ENCODE results near the gene CHCHD3. TPM values are rescaled to one million over a fixed set of nuclear protein-coding genes. Genes with fewer than 3 reads are reported as not detected.

Gene CHCHD3
- total and polyA plus RNA-seq, 4 donors, result 29.1 to 50.3 (median 36.0) TPM

- Histone ChIP-seq H3K36me3 (ENCODE audit: control insufficient read depth in 1 of 2, insufficient read depth in 2 of 2, low read length in 1 of 2) (no peaks in the 10 kb centered on the region), H3K27ac (ENCODE audit: low read depth in 1 of 2, low read length in 2 of 2) (no peak overlapping the region), H3K9me3 (ENCODE audit: control insufficient read depth, low read length) (no peaks in the 10 kb centered on the region), H3K27me3 (ENCODE audit: control insufficient read depth in 1 of 2, insufficient read depth in 2 of 2, low read length in 1 of 2) (no peaks in the 10 kb centered on the region), H3K4me3 (ENCODE audit: low read length in 2 of 2) (no peak overlapping the region), H3K4me1 (ENCODE audit: control insufficient read depth in 1 of 2, insufficient read depth in 2 of 2, low read length in 2 of 2) (no peaks in the 10 kb centered on the region)
- DNase-seq, result no peak
- intact Hi-C loops (cut with DNase I), result no loop called here
- no peak for ATAC-seq (ENCODE audit: low FRiP score)
- 93 to 96% methylated on average over 2 of the region's 2 CpGs for WGBS, 2 donors
Measured at GRCh38 chr7:132830941-132831340, 250.9 kb downstream of the CHCHD3 start.

- H3K4me1 ChIP-seq (ENCODE audit: control insufficient read depth in 1 of 2, insufficient read depth in 2 of 2, low read length in 2 of 2), result no peaks in the 10 kb centered on the region
- no peaks in the 10 kb centered on the region for H3K36me3 ChIP-seq (ENCODE audit: control insufficient read depth in 1 of 2, insufficient read depth in 2 of 2, low read length in 1 of 2)
- H3K4me3 ChIP-seq (ENCODE audit: low read length in 2 of 2), result no peak overlapping the region
- ATAC-seq (ENCODE audit: low FRiP score), result no peak
- no peak for DNase-seq
- H3K9me3 ChIP-seq (ENCODE audit: control insufficient read depth, low read length), result no peaks in the 10 kb centered on the region
- intact Hi-C loops (cut with DNase I), result no loop called here
- no peaks in the 10 kb centered on the region for H3K27me3 ChIP-seq (ENCODE audit: control insufficient read depth in 1 of 2, insufficient read depth in 2 of 2, low read length in 1 of 2)
- H3K27ac ChIP-seq (ENCODE audit: low read depth in 1 of 2, low read length in 2 of 2), result no peak overlapping the region
Measured at GRCh38 chr7:132828502-132828901, 253.4 kb downstream of the CHCHD3 start.

GRCh38 chr7:132825932-132826835 is 255.7 kb downstream of the CHCHD3 start:
- ATAC-seq (ENCODE audit: low FRiP score), result no peak

GRCh38 chr7:132825222-132825621 is 256.7 kb downstream of the CHCHD3 start:
- intact Hi-C loops (cut with DNase I), result no loop called here
- ATAC-seq (ENCODE audit: low FRiP score) (no peak), DNase-seq (no peak)
- Histone ChIP-seq H3K27ac (ENCODE audit: low read depth in 1 of 2, low read length in 2 of 2) (no peak overlapping the region), H3K9me3 (ENCODE audit: control insufficient read depth, low read length) (no peaks in the 10 kb centered on the region), H3K27me3 (ENCODE audit: control insufficient read depth in 1 of 2, insufficient read depth in 2 of 2, low read length in 1 of 2) (no peaks in the 10 kb centered on the region), H3K36me3 (ENCODE audit: control insufficient read depth in 1 of 2, insufficient read depth in 2 of 2, low read length in 1 of 2) (no peaks in the 10 kb centered on the region), H3K4me1 (ENCODE audit: control insufficient read depth in 1 of 2, insufficient read depth in 2 of 2, low read length in 2 of 2) (no peaks in the 10 kb centered on the region), H3K4me3 (ENCODE audit: low read length in 2 of 2) (no peak overlapping the region)
- 98% methylated on average over 2 of the region's 2 CpGs for WGBS, 2 donors

More at GRCh38 chr7:132825932-132826835, 255.7 kb downstream of the CHCHD3 start:
- no peaks in the 10 kb centered on the region for H3K36me3 ChIP-seq (ENCODE audit: control insufficient read depth in 1 of 2, insufficient read depth in 2 of 2, low read length in 1 of 2)
- H3K27ac ChIP-seq (ENCODE audit: low read depth in 1 of 2, low read length in 2 of 2), result no peak overlapping the region
- no peak for DNase-seq
- H3K9me3 ChIP-seq (ENCODE audit: control insufficient read depth, low read length), result no peaks in the 10 kb centered on the region
- no peaks in the 10 kb centered on the region for H3K27me3 ChIP-seq (ENCODE audit: control insufficient read depth in 1 of 2, insufficient read depth in 2 of 2, low read length in 1 of 2)
- H3K4me1 ChIP-seq (ENCODE audit: control insufficient read depth in 1 of 2, insufficient read depth in 2 of 2, low read length in 2 of 2), result no peaks in the 10 kb centered on the region
- H3K4me3 ChIP-seq (ENCODE audit: low read length in 2 of 2), result no peak overlapping the region
- WGBS, 2 donors, result 90 to 93% methylated on average over 6 of the region's 6 CpGs
- intact Hi-C loops (cut with DNase I), result no loop called here

GRCh38 chr7:132819648-132820047 is 262.2 kb downstream of the CHCHD3 start:
- H3K27ac ChIP-seq (ENCODE audit: low read depth in 1 of 2, low read length in 2 of 2), result no peak overlapping the region
- no peaks in the 10 kb centered on the region for H3K27me3 ChIP-seq (ENCODE audit: control insufficient read depth in 1 of 2, insufficient read depth in 2 of 2, low read length in 1 of 2)
- H3K4me3 ChIP-seq (ENCODE audit: low read length in 2 of 2), result no peak overlapping the region
- intact Hi-C loops (cut with DNase I), result no loop called here
- H3K36me3 ChIP-seq (ENCODE audit: control insufficient read depth in 1 of 2, insufficient read depth in 2 of 2, low read length in 1 of 2), result no peaks in the 10 kb centered on the region
- DNase-seq, result no peak
- no peak for ATAC-seq (ENCODE audit: low FRiP score)
- 95 to 96% methylated on average over 7 of the region's 7 CpGs for WGBS, 2 donors
- H3K9me3 ChIP-seq (ENCODE audit: control insufficient read depth, low read length), result no peaks in the 10 kb centered on the region
- H3K4me1 ChIP-seq (ENCODE audit: control insufficient read depth in 1 of 2, insufficient read depth in 2 of 2, low read length in 2 of 2), result peaks cover 3% of the 10 kb centered on the region in 2 donors

- Histone ChIP-seq H3K36me3 (ENCODE audit: control insufficient read depth in 1 of 2, insufficient read depth in 2 of 2, low read length in 1 of 2) (no peaks in the 10 kb centered on the region), H3K9me3 (ENCODE audit: control insufficient read depth, low read length) (no peaks in the 10 kb centered on the region), H3K27ac (ENCODE audit: low read depth in 1 of 2, low read length in 2 of 2) (no peak overlapping the region), H3K27me3 (ENCODE audit: control insufficient read depth in 1 of 2, insufficient read depth in 2 of 2, low read length in 1 of 2) (no peaks in the 10 kb centered on the region), H3K4me1 (ENCODE audit: control insufficient read depth in 1 of 2, insufficient read depth in 2 of 2, low read length in 2 of 2) (peaks cover 3% of the 10 kb centered on the region in 2 donors), H3K4me3 (ENCODE audit: low read length in 2 of 2) (no peak overlapping the region)
- WGBS, 2 donors, result 84 to 88% methylated on average over 5 of the region's 5 CpGs
- intact Hi-C loops (cut with DNase I), result no loop called here
- ATAC-seq (ENCODE audit: low FRiP score) (no peak), DNase-seq (no peak)
Measured at GRCh38 chr7:132817949-132818348, 263.9 kb downstream of the CHCHD3 start.

GRCh38 chr7:132815696-132816311 is 266.1 kb downstream of the CHCHD3 start:
- H3K27ac ChIP-seq (ENCODE audit: low read depth in 1 of 2, low read length in 2 of 2), result no peak overlapping the region
- H3K9me3 ChIP-seq (ENCODE audit: control insufficient read depth, low read length), result no peaks in the 10 kb centered on the region
- no peaks in the 10 kb centered on the region for H3K27me3 ChIP-seq (ENCODE audit: control insufficient read depth in 1 of 2, insufficient read depth in 2 of 2, low read length in 1 of 2)
- no peak for ATAC-seq (ENCODE audit: low FRiP score)
- 40 to 46% methylated on average over 6 of the region's 6 CpGs for WGBS, 2 donors
- no peak overlapping the region for H3K4me3 ChIP-seq (ENCODE audit: low read length in 2 of 2)
- intact Hi-C loops (cut with DNase I), result no loop called here
- H3K36me3 ChIP-seq (ENCODE audit: control insufficient read depth in 1 of 2, insufficient read depth in 2 of 2, low read length in 1 of 2), result no peaks in the 10 kb centered on the region
- DNase-seq, result no peak
- H3K4me1 ChIP-seq (ENCODE audit: control insufficient read depth in 1 of 2, insufficient read depth in 2 of 2, low read length in 2 of 2), result peaks cover 3% of the 10 kb centered on the region in 2 donors

GRCh38 chr7:132815130-132815529 is 266.8 kb downstream of the CHCHD3 start:
- no peak overlapping the region for H3K4me3 ChIP-seq (ENCODE audit: low read length in 2 of 2)
- no peak for ATAC-seq (ENCODE audit: low FRiP score)
- H3K27me3 ChIP-seq (ENCODE audit: control insufficient read depth in 1 of 2, insufficient read depth in 2 of 2, low read length in 1 of 2), result no peaks in the 10 kb centered on the region
- H3K4me1 ChIP-seq (ENCODE audit: control insufficient read depth in 1 of 2, insufficient read depth in 2 of 2, low read length in 2 of 2), result peaks cover 3% of the 10 kb centered on the region in 2 donors
- H3K36me3 ChIP-seq (ENCODE audit: control insufficient read depth in 1 of 2, insufficient read depth in 2 of 2, low read length in 1 of 2), result no peaks in the 10 kb centered on the region
- H3K27ac ChIP-seq (ENCODE audit: low read depth in 1 of 2, low read length in 2 of 2), result no peak overlapping the region
- no peak for DNase-seq
- H3K9me3 ChIP-seq (ENCODE audit: control insufficient read depth, low read length), result no peaks in the 10 kb centered on the region
- intact Hi-C loops (cut with DNase I), result no loop called here

- WGBS, 2 donors, result 98 to 99% methylated on average over 2 of the region's 2 CpGs
- H3K27me3 ChIP-seq (ENCODE audit: control insufficient read depth in 1 of 2, insufficient read depth in 2 of 2, low read length in 1 of 2), result no peaks in the 10 kb centered on the region
- H3K27ac ChIP-seq (ENCODE audit: low read depth in 1 of 2, low read length in 2 of 2), result no peak overlapping the region
- H3K4me3 ChIP-seq (ENCODE audit: low read length in 2 of 2), result no peak overlapping the region
- ATAC-seq (ENCODE audit: low FRiP score), result no peak
- intact Hi-C loops (cut with DNase I), result no loop called here
- H3K4me1 ChIP-seq (ENCODE audit: control insufficient read depth in 1 of 2, insufficient read depth in 2 of 2, low read length in 2 of 2), result peaks cover 1 to 3% of the 10 kb centered on the region in 2 donors
- no peaks in the 10 kb centered on the region for H3K36me3 ChIP-seq (ENCODE audit: control insufficient read depth in 1 of 2, insufficient read depth in 2 of 2, low read length in 1 of 2)
- no peaks in the 10 kb centered on the region for H3K9me3 ChIP-seq (ENCODE audit: control insufficient read depth, low read length)
- DNase-seq, result no peak
Measured at GRCh38 chr7:132810561-132810960, 271.3 kb downstream of the CHCHD3 start.

All from aorta (tissue), 5 donors.